Activated T-helper 17 cell treated with anti-CD3 and anti-CD28 coated beads, Interleukin-2, amount 50 U/mL, for 72 hours (primary cell): ENCODE data around the gene CRISP1. TPM values are rescaled to one million over a fixed set of nuclear protein-coding genes. Genes with fewer than 3 reads are reported as not detected.

ENCODE experiments used
- ATAC-seq: fragments of 150-1000 bp; cut with Tn5 transposase; replicated peaks from 2 replicates; pipeline ENCODE4 v1.10.0; 2021; ENCODE audit warnings: mild to moderate bottlenecking, moderate library complexity
- H3K27ac Mint-ChIP-seq: one replicate; pipeline ENCODE4 v1.8.0; 2022; ENCODE audit warnings: mixed read lengths
- H3K27me3 Mint-ChIP-seq: one replicate; pipeline ENCODE4 v1.8.0; 2022; ENCODE audit warnings: mixed read lengths
- H3K36me3 Mint-ChIP-seq: one replicate; pipeline ENCODE4 v1.8.0; 2022; ENCODE audit warnings: low read depth, mild to moderate bottlenecking, mixed read lengths
- H3K4me1 Mint-ChIP-seq: one replicate; pipeline ENCODE4 v1.8.0; 2022; ENCODE audit warnings: mixed read lengths
- H3K4me3 Mint-ChIP-seq: one replicate; pipeline ENCODE4 v1.8.0; 2022; ENCODE audit warnings: mild to moderate bottlenecking, mixed read lengths
- H3K9me3 Mint-ChIP-seq: one replicate; pipeline ENCODE4 v1.8.0; 2022; ENCODE audit warnings: mixed read lengths
- total RNA-seq, 2 donors: library from RNA; stranded (reverse); gene quantifications; one replicate each; pipeline ENCODE4 v1.2.3, GENCODE V29; 2022

The CRISP1 gene
- total RNA-seq, 2 donors from 2014 or later = not detected

- no peak overlapping the region for H3K4me3 Mint-ChIP-seq
- H3K27ac Mint-ChIP-seq = no peak overlapping the region
- no peaks in the 10 kb centered on the region for H3K4me1 Mint-ChIP-seq
- peaks cover 12% of the 10 kb centered on the region for H3K9me3 Mint-ChIP-seq
- no peak for ATAC-seq
- H3K36me3 Mint-ChIP-seq = no peaks in the 10 kb centered on the region
- no peaks in the 10 kb centered on the region for H3K27me3 Mint-ChIP-seq
Measured at GRCh38 chr6:49868951-49869529, 2.7 kb upstream of the CRISP1 start.

- Mint-ChIP-seq H3K27me3 (peaks cover 5% of the 10 kb centered on the region), H3K4me1 (no peaks in the 10 kb centered on the region), H3K27ac (no peak overlapping the region), H3K36me3 (no peaks in the 10 kb centered on the region), H3K4me3 (no peak overlapping the region), H3K9me3 (no peaks in the 10 kb centered on the region)
- no peak for ATAC-seq
Measured at GRCh38 chr6:49856282-49856681, 10.1 kb downstream of the CRISP1 start.

GRCh38 chr6:49855221-49855620 is 11.1 kb downstream of the CRISP1 start:
- Mint-ChIP-seq H3K36me3 (no peaks in the 10 kb centered on the region), H3K27ac (no peak overlapping the region)

GRCh38 chr6:49852975-49853374 is 13.4 kb downstream of the CRISP1 start:
- H3K9me3 Mint-ChIP-seq = no peaks in the 10 kb centered on the region
- H3K27ac Mint-ChIP-seq = no peak overlapping the region
- H3K36me3 Mint-ChIP-seq = no peaks in the 10 kb centered on the region
- no peak for ATAC-seq
- H3K4me3 Mint-ChIP-seq = no peak overlapping the region
- H3K27me3 Mint-ChIP-seq = no peaks in the 10 kb centered on the region
- H3K4me1 Mint-ChIP-seq = no peaks in the 10 kb centered on the region

More at GRCh38 chr6:49855221-49855620, 11.1 kb downstream of the CRISP1 start:
- no peak for ATAC-seq
- Mint-ChIP-seq H3K27me3 (peaks cover 5% of the 10 kb centered on the region), H3K4me3 (no peak overlapping the region), H3K4me1 (no peaks in the 10 kb centered on the region), H3K9me3 (no peaks in the 10 kb centered on the region)

GRCh38 chr6:49849213-49849907 is 17.0 kb downstream of the CRISP1 start:
- no peaks in the 10 kb centered on the region for H3K4me1 Mint-ChIP-seq
- no peaks in the 10 kb centered on the region for H3K9me3 Mint-ChIP-seq
- H3K36me3 Mint-ChIP-seq = no peaks in the 10 kb centered on the region
- no peak overlapping the region for H3K27ac Mint-ChIP-seq
- ATAC-seq = no peak
- no peak overlapping the region for H3K4me3 Mint-ChIP-seq
- H3K27me3 Mint-ChIP-seq = peaks cover 3% of the 10 kb centered on the region

GRCh38 chr6:49847673-49848072 is 18.7 kb downstream of the CRISP1 start:
- Mint-ChIP-seq H3K4me3 (no peak overlapping the region), H3K9me3 (no peaks in the 10 kb centered on the region), H3K27me3 (peaks cover 3% of the 10 kb centered on the region), H3K27ac (no peak overlapping the region), H3K4me1 (no peaks in the 10 kb centered on the region), H3K36me3 (no peaks in the 10 kb centered on the region)
- no peak for ATAC-seq

GRCh38 chr6:49847014-49847413 is 19.3 kb downstream of the CRISP1 start:
- H3K36me3 Mint-ChIP-seq = no peaks in the 10 kb centered on the region
- ATAC-seq = no peak
- no peak overlapping the region for H3K27ac Mint-ChIP-seq

GRCh38 chr6:49841424-49841823 is 24.9 kb downstream of the CRISP1 start:
- Mint-ChIP-seq H3K36me3 (no peaks in the 10 kb centered on the region), H3K4me3 (no peak overlapping the region), H3K27me3 (peaks cover 3% of the 10 kb centered on the region), H3K9me3 (no peaks in the 10 kb centered on the region), H3K4me1 (no peaks in the 10 kb centered on the region), H3K27ac (no peak overlapping the region)
- no peak for ATAC-seq

More at GRCh38 chr6:49847014-49847413, 19.3 kb downstream of the CRISP1 start:
- Mint-ChIP-seq H3K9me3 (no peaks in the 10 kb centered on the region), H3K4me3 (no peak overlapping the region), H3K27me3 (peaks cover 3% of the 10 kb centered on the region), H3K4me1 (no peaks in the 10 kb centered on the region)

- Mint-ChIP-seq H3K27ac (no peak overlapping the region), H3K36me3 (no peaks in the 10 kb centered on the region), H3K4me3 (no peak overlapping the region), H3K27me3 (no peaks in the 10 kb centered on the region), H3K4me1 (no peaks in the 10 kb centered on the region), H3K9me3 (no peaks in the 10 kb centered on the region)
- no peak for ATAC-seq
Measured at GRCh38 chr6:49839957-49840356, 26.4 kb downstream of the CRISP1 start.

- no peaks in the 10 kb centered on the region for H3K36me3 Mint-ChIP-seq
- H3K27ac Mint-ChIP-seq = no peak overlapping the region
- H3K9me3 Mint-ChIP-seq = no peaks in the 10 kb centered on the region
- no peak for ATAC-seq
- H3K27me3 Mint-ChIP-seq = no peaks in the 10 kb centered on the region
- H3K4me3 Mint-ChIP-seq = no peak overlapping the region
- no peaks in the 10 kb centered on the region for H3K4me1 Mint-ChIP-seq
Measured at GRCh38 chr6:49839162-49839561, 27.2 kb downstream of the CRISP1 start.

- ATAC-seq = no peak
- Mint-ChIP-seq H3K27me3 (no peaks in the 10 kb centered on the region), H3K36me3 (no peaks in the 10 kb centered on the region), H3K4me1 (no peaks in the 10 kb centered on the region), H3K4me3 (no peak overlapping the region), H3K27ac (no peak overlapping the region), H3K9me3 (no peaks in the 10 kb centered on the region)
Measured at GRCh38 chr6:49835140-49835539, 31.2 kb downstream of the CRISP1 start.

GRCh38 chr6:49833386-49833785 is 32.9 kb downstream of the CRISP1 start:
- no peak for ATAC-seq
- H3K4me3 Mint-ChIP-seq = no peak overlapping the region
- no peaks in the 10 kb centered on the region for H3K4me1 Mint-ChIP-seq
- H3K36me3 Mint-ChIP-seq = no peaks in the 10 kb centered on the region
- H3K27me3 Mint-ChIP-seq = no peaks in the 10 kb centered on the region
- no peaks in the 10 kb centered on the region for H3K9me3 Mint-ChIP-seq
- H3K27ac Mint-ChIP-seq = no peak overlapping the region

GRCh38 chr6:49826743-49827406 is 39.5 kb downstream of the CRISP1 start:
- Mint-ChIP-seq H3K27ac (no peak overlapping the region), H3K27me3 (no peaks in the 10 kb centered on the region), H3K4me3 (no peak overlapping the region), H3K4me1 (peaks cover 5% of the 10 kb centered on the region), H3K36me3 (no peaks in the 10 kb centered on the region), H3K9me3 (no peaks in the 10 kb centered on the region)
- ATAC-seq = no peak

- no peak for ATAC-seq
- H3K36me3 Mint-ChIP-seq = no peaks in the 10 kb centered on the region
- no peak overlapping the region for H3K27ac Mint-ChIP-seq
- no peak overlapping the region for H3K4me3 Mint-ChIP-seq
- H3K27me3 Mint-ChIP-seq = no peaks in the 10 kb centered on the region
- H3K4me1 Mint-ChIP-seq = no peaks in the 10 kb centered on the region
- H3K9me3 Mint-ChIP-seq = no peaks in the 10 kb centered on the region
Measured at GRCh38 chr6:49815166-49815565, 51.2 kb downstream of the CRISP1 start.

- no peak for ATAC-seq
- no peak overlapping the region for H3K4me3 Mint-ChIP-seq
- no peaks in the 10 kb centered on the region for H3K4me1 Mint-ChIP-seq
- no peaks in the 10 kb centered on the region for H3K27me3 Mint-ChIP-seq
- H3K27ac Mint-ChIP-seq = no peak overlapping the region
- no peaks in the 10 kb centered on the region for H3K36me3 Mint-ChIP-seq
- no peaks in the 10 kb centered on the region for H3K9me3 Mint-ChIP-seq
Measured at GRCh38 chr6:49813248-49813647, 53.1 kb downstream of the CRISP1 start.
